GM12801 (cell line): ENCODE measurements around the gene NUTF2.

Experiments used
- CTCF ChIP-seq: IDR thresholded peaks from one replicate; pipeline ENCODE4 v1.5.1; 2011; ENCODE audit warnings: control low read depth; ENCODE audit not compliant: insufficient read length; ENCODE audit errors: extremely low read depth

Gene NUTF2

DNA sequence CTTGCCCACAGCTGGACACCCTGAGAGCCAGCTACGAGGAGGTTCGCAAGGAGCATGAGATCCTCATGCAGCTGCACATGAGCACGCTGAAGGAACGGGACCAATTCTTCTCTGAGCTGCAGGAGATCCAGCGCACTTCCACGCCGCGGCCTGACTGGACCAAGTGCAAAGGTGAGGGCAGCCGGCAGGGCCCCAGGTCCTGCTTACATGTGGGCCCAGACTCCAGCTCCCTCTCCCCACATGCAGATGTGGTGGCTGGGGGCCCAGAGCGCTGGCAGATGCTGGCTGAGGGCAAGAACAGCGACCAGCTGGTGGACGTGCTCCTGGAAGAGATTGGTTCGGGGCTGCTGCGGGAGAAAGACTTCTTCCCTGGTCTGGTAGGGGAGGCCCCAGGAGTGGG is 20.8 kb upstream of the NUTF2 start:
- TF ChIP-seq CTCF: no peak

GRCh38 chr16:67828651-67829050 is 18.1 kb upstream of the NUTF2 start:
- no peak for TF ChIP-seq CTCF

DNA sequence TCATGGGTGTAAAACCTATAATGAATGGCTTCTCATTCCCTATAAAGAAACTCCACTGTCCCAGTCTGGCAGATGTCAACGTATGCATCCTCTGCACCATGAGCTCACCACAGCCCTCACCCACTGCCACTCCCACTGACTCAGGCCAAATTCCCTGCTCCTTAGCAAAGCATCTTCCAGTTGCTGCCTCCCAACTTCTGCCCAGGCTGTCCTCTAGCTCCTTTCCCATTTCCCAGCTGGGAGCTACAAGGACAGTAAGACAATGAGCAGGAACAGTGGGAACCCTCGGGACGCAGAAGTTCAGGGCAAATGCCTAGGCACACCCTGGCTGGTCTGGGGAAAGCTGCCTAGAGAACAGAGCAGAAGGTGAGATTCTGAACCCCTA is 13.7 kb upstream of the NUTF2 start:
- TF ChIP-seq CTCF: no peak

- no peak for TF ChIP-seq CTCF
These were observed 13.1 kb upstream of the NUTF2 start for GRCh38 chr16:67833415-67834241.

DNA sequence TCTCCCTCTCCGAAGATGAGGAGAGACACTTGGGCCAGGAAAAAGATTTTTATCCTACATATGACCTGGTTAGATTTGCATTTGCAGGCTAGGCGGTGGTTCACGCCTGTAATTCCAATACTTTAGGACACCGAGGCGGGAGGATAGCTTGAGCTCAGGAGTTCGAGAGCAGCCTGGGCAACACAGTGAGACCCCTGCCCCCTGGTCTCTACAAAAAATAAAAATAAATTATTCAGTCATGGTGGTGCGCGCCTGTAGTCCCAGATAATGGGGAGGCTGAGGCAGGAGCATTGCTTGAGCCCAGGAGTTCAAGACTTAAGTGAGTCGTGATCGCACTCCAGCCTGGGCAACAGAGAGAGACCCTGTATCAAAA is 12.5 kb upstream of the NUTF2 start:
- TF ChIP-seq CTCF: no peak

DNA sequence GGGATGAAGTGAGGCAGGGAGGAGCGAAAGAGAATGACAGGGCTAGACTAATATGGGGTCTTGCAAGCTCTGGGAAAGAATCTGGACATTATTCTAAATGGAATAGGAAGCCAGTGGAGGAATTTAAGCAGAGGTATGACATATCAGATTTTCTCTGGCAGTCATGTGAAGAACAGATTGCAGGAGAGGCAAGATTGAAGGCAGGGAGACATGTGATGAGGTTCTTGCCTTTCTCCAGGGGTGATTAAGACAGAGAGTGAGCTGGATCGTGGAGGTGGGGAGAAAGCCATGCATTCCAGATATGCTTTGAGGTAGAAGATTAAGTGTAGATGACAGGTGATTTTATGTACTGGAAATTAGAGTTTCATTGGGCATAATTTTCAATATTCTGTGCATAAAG is 8.9 kb upstream of the NUTF2 start:
- TF ChIP-seq CTCF: no peak

DNA sequence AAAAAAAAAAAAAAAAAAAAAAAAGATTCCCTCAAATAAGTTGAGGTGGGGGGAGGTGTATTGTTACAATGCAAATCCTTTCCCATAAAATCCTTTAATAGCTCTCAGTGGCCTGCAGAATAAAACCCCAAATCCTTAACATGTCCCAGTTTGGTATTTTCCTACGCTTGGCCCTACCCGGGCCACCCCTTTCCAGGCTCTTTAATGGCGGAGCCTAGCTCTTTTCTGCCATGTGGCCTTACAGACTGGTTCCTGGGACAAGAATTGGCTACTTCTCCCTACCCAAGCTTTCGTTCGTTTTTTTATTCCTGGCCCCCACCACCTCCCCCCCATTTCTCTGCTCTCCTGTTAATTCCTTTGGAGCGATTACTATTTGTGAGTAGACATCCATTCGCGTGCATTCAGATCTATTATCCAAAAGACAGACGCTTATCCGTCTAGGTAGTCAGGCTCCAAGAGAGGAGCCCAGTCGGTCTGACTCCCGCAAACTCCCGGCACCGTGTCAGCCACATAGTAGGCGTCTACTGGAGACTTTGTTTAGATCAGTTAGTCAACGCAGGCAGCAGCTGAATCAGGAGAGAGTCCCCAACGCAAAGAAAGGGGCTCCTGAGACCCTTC is 5.4 kb upstream of the NUTF2 start:
- TF ChIP-seq CTCF: no peak
